H1 (cell line): ENCODE results near the gene GSTM3.

ENCODE experiments used
- CREB1 ChIP-seq: IDR thresholded peaks from 2 replicates; pipeline ENCODE4 v1.6.1; 2012; ENCODE audit warnings: inconsistent platforms
- CTBP2 ChIP-seq: IDR thresholded peaks from 2 replicates; pipeline ENCODE4 v1.7.0; 2011; ENCODE audit warnings: borderline replicate concordance, mild to moderate bottlenecking, moderate library complexity, mixed read lengths, low read length; ENCODE audit not compliant: insufficient read depth, insufficient read length
- CTCF ChIP-seq, 3 experiments: IDR thresholded peaks; 1 replicate in 2 of 3; 2 replicates in 1 of 3; pipeline versions ENCODE4 v1.5.1 to v1.6.1; 2011; ENCODE audit warnings: low read length in 3 of 3, mild to moderate bottlenecking in 3 of 3, inconsistent platforms in 2 of 3, low read depth in 1 of 3, moderate library complexity in 1 of 3; ENCODE audit not compliant: insufficient read depth in 1 of 3; ENCODE audit errors: control extremely low read depth in 1 of 3
- EP300 ChIP-seq, 2 experiments: IDR thresholded peaks; 1 replicate in 1 of 2; 2 replicates in 1 of 2; pipeline ENCODE4 v1.6.1; 2011 to 2012; ENCODE audit warnings: low read depth in 2 of 2, low read length in 2 of 2, mild to moderate bottlenecking in 2 of 2, borderline replicate concordance in 1 of 2, inconsistent platforms in 1 of 2, moderate library complexity in 1 of 2
- JUND ChIP-seq: IDR thresholded peaks from 2 replicates; pipeline ENCODE4 v1.6.1; 2011; ENCODE audit warnings: mild to moderate bottlenecking, improper control_type of control experiment, low read length
- MAX ChIP-seq: IDR thresholded peaks from 2 replicates; pipeline ENCODE4 v1.6.1; 2012; ENCODE audit warnings: inconsistent platforms
- NRF1 ChIP-seq: IDR thresholded peaks from 2 replicates; pipeline ENCODE4 v1.6.1; 2011; ENCODE audit warnings: mild to moderate bottlenecking, low read depth, low read length, improper control_type of control experiment
- POLR2A ChIP-seq, 2 experiments: IDR thresholded peaks; 1 replicate in 1 of 2; 2 replicates in 1 of 2; pipeline ENCODE4 v1.6.1; 2011; ENCODE audit warnings: low read depth in 2 of 2, low read length in 2 of 2, mild to moderate bottlenecking in 2 of 2; ENCODE audit errors: control extremely low read depth in 1 of 2
- RAD21 ChIP-seq, 2 experiments: IDR thresholded peaks in 1 of 2; conservative IDR thresholded peaks in 1 of 2; 2 replicates each; pipeline ENCODE4 v1.6.1; 2011; ENCODE audit warnings: low read depth in 2 of 2, low read length in 2 of 2, improper control_type of control experiment in 1 of 2, inconsistent platforms in 1 of 2, mild to moderate bottlenecking in 1 of 2, moderate library complexity in 1 of 2
- TAF1 ChIP-seq: IDR thresholded peaks from 2 replicates; pipeline ENCODE4 v1.6.1; 2011; ENCODE audit warnings: mild to moderate bottlenecking, low read depth, low read length
- TCF12 ChIP-seq: IDR thresholded peaks from 2 replicates; pipeline ENCODE4 v1.6.1; 2011; ENCODE audit warnings: low read depth, mild to moderate bottlenecking, low read length
- YY1 ChIP-seq: IDR thresholded peaks from 2 replicates; pipeline ENCODE4 v1.6.1; 2011; ENCODE audit warnings: low read depth, mild to moderate bottlenecking, low read length
- TF ChIP-seq, protein P1 (sequence below): IDR thresholded peaks from 2 replicates; pipeline ENCODE4 v1.6.1; 2011; ENCODE audit warnings: low read length, improper control_type of control experiment

DNA sequence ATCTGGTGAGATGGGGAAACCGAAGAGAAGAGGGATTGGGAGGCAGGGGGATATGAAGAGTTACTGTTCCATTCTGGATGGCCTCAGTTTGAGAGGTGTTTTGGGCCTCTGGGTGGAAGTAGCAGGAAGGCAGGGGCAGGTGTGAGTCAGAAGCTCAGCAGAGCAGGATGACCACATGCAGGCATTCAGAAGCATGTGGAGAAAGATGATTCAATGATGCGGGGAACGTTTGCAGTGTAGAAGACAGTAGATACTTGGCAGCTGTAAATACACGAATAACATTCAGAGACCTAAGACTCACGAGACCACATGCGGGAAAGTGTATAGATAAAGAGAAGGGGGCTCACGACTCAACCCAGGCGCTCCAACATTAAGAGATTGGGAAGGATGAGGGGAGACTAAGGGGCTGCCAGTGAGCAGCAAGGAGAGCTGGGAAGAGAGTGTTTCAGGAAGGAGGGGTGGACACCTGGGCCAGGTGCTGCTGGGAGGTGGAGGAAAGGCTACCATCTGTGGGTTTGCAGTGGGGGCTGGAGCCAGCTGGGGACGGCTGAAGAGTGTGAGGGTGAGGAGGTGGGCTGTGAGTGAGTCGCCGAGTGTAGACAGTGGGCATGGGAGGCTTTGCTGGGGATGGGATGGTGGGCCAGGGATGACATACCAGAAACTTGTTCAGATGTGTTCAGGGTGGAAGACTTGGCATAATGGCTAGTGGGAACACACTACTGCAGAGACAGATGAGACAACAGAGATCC lies 28.7 kb upstream of the GSTM3 start:
- no peak for TF ChIP-seq RAD21 (IDR thresholded peaks at IDR 0.05 in 1 of 2, conservative IDR thresholded peaks at IDR 0.05 in 1 of 2; ENCODE audit: low read depth in 2 of 2, low read length in 2 of 2)
- no peak for TF ChIP-seq CREB1
- no peak for TF ChIP-seq CTBP2
- TF ChIP-seq YY1, result no peak
- no peak for TF ChIP-seq TCF12
- no peak for TF ChIP-seq CTCF (IDR thresholded peaks at IDR 0.05; ENCODE audit: control extremely low read depth in 1 of 3, insufficient read depth in 1 of 3, low read depth in 1 of 3, low read length in 3 of 3)
- no peak for TF ChIP-seq EP300 (IDR thresholded peaks at IDR 0.05; ENCODE audit: borderline replicate concordance in 1 of 2, low read depth in 2 of 2, low read length in 2 of 2)
- TF ChIP-seq, protein P1, sequence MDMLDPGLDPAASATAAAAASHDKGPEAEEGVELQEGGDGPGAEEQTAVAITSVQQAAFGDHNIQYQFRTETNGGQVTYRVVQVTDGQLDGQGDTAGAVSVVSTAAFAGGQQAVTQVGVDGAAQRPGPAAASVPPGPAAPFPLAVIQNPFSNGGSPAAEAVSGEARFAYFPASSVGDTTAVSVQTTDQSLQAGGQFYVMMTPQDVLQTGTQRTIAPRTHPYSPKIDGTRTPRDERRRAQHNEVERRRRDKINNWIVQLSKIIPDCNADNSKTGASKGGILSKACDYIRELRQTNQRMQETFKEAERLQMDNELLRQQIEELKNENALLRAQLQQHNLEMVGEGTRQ, result no peak
- TF ChIP-seq POLR2A (IDR thresholded peaks at IDR 0.05; ENCODE audit: control extremely low read depth in 1 of 2, low read depth in 2 of 2, low read length in 2 of 2), result no peak
- TF ChIP-seq TAF1, result no peak
- no peak for TF ChIP-seq MAX
- no peak for TF ChIP-seq NRF1
- TF ChIP-seq JUND, result no peak
